ENCODE measurements around the gene RNU6-1. TPM values are rescaled to one million over a fixed set of nuclear protein-coding genes. Genes with fewer than 3 reads are reported as not detected.

The RNU6-1 gene
- total and polyA plus RNA-seq, 2 donors (not counting 1 experiment from before 2014, with no cell fraction given) = not detected

GRCh38 chr15:67832897-67833709 lies 6.7 kb downstream of the RNU6-1 start:
- no peaks in the 10 kb centered on the region for H3K36me3 ChIP-seq (ENCODE audit: control insufficient read depth, insufficient read depth, low read length)
- H2AFZ ChIP-seq (ENCODE audit: low read length) = no peak overlapping the region
- H3K4me1 ChIP-seq (ENCODE audit: control insufficient read depth, extremely low read depth, insufficient read depth, low read length) = peaks cover 4% of the 10 kb centered on the region
- no peaks in the 10 kb centered on the region for H3K9me3 ChIP-seq (ENCODE audit: control insufficient read depth, insufficient read depth, low read depth, low read length)
- peak overlapping the region; percentile 21 for H3K4me2 ChIP-seq (ENCODE audit: extremely low read depth, insufficient read depth, low read length)
- H3K27ac ChIP-seq (ENCODE audit: insufficient read depth, low read length) = no peak overlapping the region
- peak overlapping the region in 2 of 4 experiments; percentile 8 to 9 for H3K4me3 ChIP-seq (replicated peaks in 1 of 4; ENCODE audit: control extremely low read depth in 1 of 4, insufficient read depth in 1 of 4, low read depth in 3 of 4, low read length in 4 of 4)
- no peaks in the 10 kb centered on the region for H4K20me1 ChIP-seq (ENCODE audit: control insufficient read depth, extremely low read depth, insufficient read depth, low read length)
- H3K27me3 ChIP-seq (ENCODE audit: control insufficient read depth, insufficient read depth, low read length) = peaks cover 82% of the 10 kb centered on the region
- no peaks in the 10 kb centered on the region for H3K79me2 ChIP-seq (ENCODE audit: control insufficient read depth, insufficient read depth, low read length)
- H3K9ac ChIP-seq (ENCODE audit: insufficient read depth, low read length) = no peak overlapping the region
- TF ChIP-seq, protein P1, sequence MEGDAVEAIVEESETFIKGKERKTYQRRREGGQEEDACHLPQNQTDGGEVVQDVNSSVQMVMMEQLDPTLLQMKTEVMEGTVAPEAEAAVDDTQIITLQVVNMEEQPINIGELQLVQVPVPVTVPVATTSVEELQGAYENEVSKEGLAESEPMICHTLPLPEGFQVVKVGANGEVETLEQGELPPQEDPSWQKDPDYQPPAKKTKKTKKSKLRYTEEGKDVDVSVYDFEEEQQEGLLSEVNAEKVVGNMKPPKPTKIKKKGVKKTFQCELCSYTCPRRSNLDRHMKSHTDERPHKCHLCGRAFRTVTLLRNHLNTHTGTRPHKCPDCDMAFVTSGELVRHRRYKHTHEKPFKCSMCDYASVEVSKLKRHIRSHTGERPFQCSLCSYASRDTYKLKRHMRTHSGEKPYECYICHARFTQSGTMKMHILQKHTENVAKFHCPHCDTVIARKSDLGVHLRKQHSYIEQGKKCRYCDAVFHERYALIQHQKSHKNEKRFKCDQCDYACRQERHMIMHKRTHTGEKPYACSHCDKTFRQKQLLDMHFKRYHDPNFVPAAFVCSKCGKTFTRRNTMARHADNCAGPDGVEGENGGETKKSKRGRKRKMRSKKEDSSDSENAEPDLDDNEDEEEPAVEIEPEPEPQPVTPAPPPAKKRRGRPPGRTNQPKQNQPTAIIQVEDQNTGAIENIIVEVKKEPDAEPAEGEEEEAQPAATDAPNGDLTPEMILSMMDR (conservative IDR thresholded peaks at IDR 0.05 in 1 of 2, IDR thresholded peaks at IDR 0.05 in 1 of 2; ENCODE audit: low read depth in 1 of 2, low read length in 2 of 2) = no peak
- TF ChIP-seq EZH2 (IDR thresholded peaks at IDR 0.05; ENCODE audit: low read length, missing control alignments) = peak; percentile 37
- no peak for DNase-seq (ENCODE audit: low read depth in 2 of 2)

GRCh38 chr15:67832031-67832551 lies 7.8 kb downstream of the RNU6-1 start:
- peaks cover 4% of the 10 kb centered on the region for H3K4me1 ChIP-seq (ENCODE audit: control insufficient read depth, extremely low read depth, insufficient read depth, low read length)
- peaks cover 83% of the 10 kb centered on the region for H3K27me3 ChIP-seq (ENCODE audit: control insufficient read depth, insufficient read depth, low read length)
- H2AFZ ChIP-seq (ENCODE audit: low read length) = no peak overlapping the region
- no peak overlapping the region for H3K4me2 ChIP-seq (ENCODE audit: extremely low read depth, insufficient read depth, low read length)
- no peaks in the 10 kb centered on the region for H4K20me1 ChIP-seq (ENCODE audit: control insufficient read depth, extremely low read depth, insufficient read depth, low read length)
- DNase-seq (ENCODE audit: low read depth in 2 of 2) = peak in 1 of 2 donors; percentile 41
- TF ChIP-seq, protein P1 (conservative IDR thresholded peaks at IDR 0.05 in 1 of 2, IDR thresholded peaks at IDR 0.05 in 1 of 2; ENCODE audit: low read depth in 1 of 2, low read length in 2 of 2) = peak; percentile 33 to 36
- peak; percentile 74 for TF ChIP-seq EZH2 (IDR thresholded peaks at IDR 0.05; ENCODE audit: low read length, missing control alignments)
- no peak overlapping the region for H3K9ac ChIP-seq (ENCODE audit: insufficient read depth, low read length)
- no peak overlapping the region for H3K4me3 ChIP-seq (replicated peaks in 1 of 4; ENCODE audit: control extremely low read depth in 1 of 4, insufficient read depth in 1 of 4, low read depth in 3 of 4, low read length in 4 of 4)
- no peaks in the 10 kb centered on the region for H3K36me3 ChIP-seq (ENCODE audit: control insufficient read depth, insufficient read depth, low read length)
- no peak overlapping the region for H3K27ac ChIP-seq (ENCODE audit: insufficient read depth, low read length)
- H3K79me2 ChIP-seq (ENCODE audit: control insufficient read depth, insufficient read depth, low read length) = no peaks in the 10 kb centered on the region
- H3K9me3 ChIP-seq (ENCODE audit: control insufficient read depth, insufficient read depth, low read depth, low read length) = no peaks in the 10 kb centered on the region

DNA sequence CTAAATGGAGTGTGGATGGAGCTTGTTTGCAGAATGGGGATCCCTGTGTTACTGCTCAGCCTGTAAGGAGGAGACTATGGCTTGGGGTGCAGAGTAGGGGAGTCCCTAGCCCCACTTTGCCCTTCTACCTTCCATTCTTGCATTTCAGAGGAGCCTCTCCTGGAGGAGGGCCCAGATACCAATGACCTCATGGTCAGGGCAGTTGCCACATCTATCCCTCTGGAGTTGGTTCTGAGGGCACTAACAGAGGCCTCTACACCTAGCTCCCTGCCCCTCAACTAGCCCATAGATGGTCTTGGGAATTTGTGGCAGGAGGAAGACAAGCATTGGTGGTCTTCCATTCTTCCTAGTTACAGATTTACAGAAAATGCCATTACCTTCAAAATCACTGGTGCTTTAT lies 8.5 kb downstream of the RNU6-1 start:
- Histone ChIP-seq H3K27ac (ENCODE audit: insufficient read depth, low read length) (no peak overlapping the region), H2AFZ (ENCODE audit: low read length) (no peak overlapping the region), H3K27me3 (ENCODE audit: control insufficient read depth, insufficient read depth, low read length) (peaks cover 86% of the 10 kb centered on the region), H3K36me3 (ENCODE audit: control insufficient read depth, insufficient read depth, low read length) (no peaks in the 10 kb centered on the region), H3K9me3 (ENCODE audit: control insufficient read depth, insufficient read depth, low read depth, low read length) (no peaks in the 10 kb centered on the region), H3K4me2 (ENCODE audit: extremely low read depth, insufficient read depth, low read length) (no peak overlapping the region), H3K4me1 (ENCODE audit: control insufficient read depth, extremely low read depth, insufficient read depth, low read length) (peaks cover 4% of the 10 kb centered on the region), H3K79me2 (ENCODE audit: control insufficient read depth, insufficient read depth, low read length) (no peaks in the 10 kb centered on the region), H3K4me3 (replicated peaks in 1 of 4; ENCODE audit: control extremely low read depth in 1 of 4, insufficient read depth in 1 of 4, low read depth in 3 of 4, low read length in 4 of 4) (no peak overlapping the region), H3K9ac (ENCODE audit: insufficient read depth, low read length) (no peak overlapping the region), H4K20me1 (ENCODE audit: control insufficient read depth, extremely low read depth, insufficient read depth, low read length) (no peaks in the 10 kb centered on the region)
- TF ChIP-seq EZH2 (IDR thresholded peaks at IDR 0.05; ENCODE audit: low read length, missing control alignments) = no peak
- TF ChIP-seq, protein P1 (conservative IDR thresholded peaks at IDR 0.05 in 1 of 2, IDR thresholded peaks at IDR 0.05 in 1 of 2; ENCODE audit: low read depth in 1 of 2, low read length in 2 of 2) = no peak
- DNase-seq (ENCODE audit: low read depth in 2 of 2) = no peak

All from fibroblast of lung (primary cell).